KOPT-K1 (cell line): ENCODE data around the gene JAK2.
"Not testable (repeated sequence)": the region's sequence is repeated elsewhere in the genome, so short reads cannot be mapped to it uniquely, and the experiment has no call there.

Source experiments
- H3K27ac ChIP-seq: fragments of 200-600 bp; sonication (generic); 2 replicates; pipeline ENCODE4 v1.5.1; 2016; ENCODE audit warnings: antibody characterized with exemption, mild to moderate bottlenecking, low read depth, low read length; ENCODE audit not compliant: poor library complexity, severe bottlenecking
- H3K36me3 ChIP-seq: fragments of 200-600 bp; sonication (generic); 2 replicates; pipeline ENCODE4 v1.5.1; 2017; ENCODE audit warnings: antibody characterized with exemption, mild to moderate bottlenecking, low read length, moderate library complexity; ENCODE audit not compliant: insufficient read depth
- H3K9me3 ChIP-seq: fragments of 200-600 bp; sonication (generic); 2 replicates; pipeline ENCODE4 v1.5.1; 2017; ENCODE audit warnings: antibody characterized with exemption, low read length, mild to moderate bottlenecking; ENCODE audit not compliant: insufficient read depth, poor library complexity, severe bottlenecking

The JAK2 gene

GRCh38 chr9:4984621-4985385, at the start of gene JAK2:
Gene JAK2, plus strand, starts transcription at chr9:4985272. Its CDS starts 36,716 bp downstream, at chr9:5021988.
- Histone ChIP-seq H3K36me3 (no peaks in the 10 kb centered on the region), H3K27ac (peak within 1 kb of the TSS; percentile 79), H3K9me3 (no peaks in the 10 kb centered on the region)

- no peaks in the 10 kb centered on the region for H3K9me3 ChIP-seq
- no peaks in the 10 kb centered on the region for H3K36me3 ChIP-seq
- H3K27ac ChIP-seq, result peak overlapping the region; percentile 31
Observed at GRCh38 chr9:4936277-4936676, 48.8 kb upstream of the JAK2 start.

- Histone ChIP-seq H3K27ac (peak overlapping the region; percentile 10), H3K36me3 (no peaks in the 10 kb centered on the region), H3K9me3 (no peaks in the 10 kb centered on the region)
Observed at GRCh38 chr9:4936823-4937222, 48.2 kb upstream of the JAK2 start.

DNA sequence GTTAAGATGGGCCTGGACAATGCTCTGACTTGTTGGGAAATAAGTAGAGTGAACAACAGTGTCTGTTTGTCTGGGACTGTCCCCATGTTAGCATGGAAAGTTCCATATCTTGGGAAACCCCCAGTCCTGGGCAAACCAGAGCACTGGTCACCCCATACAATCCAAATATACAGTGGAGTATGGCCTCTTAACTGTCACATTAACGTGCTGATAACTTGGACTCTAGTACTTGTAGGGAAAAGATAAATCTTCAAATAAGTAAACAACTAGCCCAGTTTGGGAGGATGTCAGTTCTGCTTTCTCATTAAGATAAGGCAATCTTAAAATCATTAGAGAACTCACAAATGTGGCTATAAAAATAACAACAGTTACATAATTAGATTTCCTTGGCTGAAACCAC, 47.6 kb upstream of the JAK2 start:
- Histone ChIP-seq H3K9me3 (no peaks in the 10 kb centered on the region), H3K27ac (no peak overlapping the region), H3K36me3 (no peaks in the 10 kb centered on the region)

- no peak overlapping the region for H3K27ac ChIP-seq
Observed at GRCh38 chr9:4938496-4938895, 46.6 kb upstream of the JAK2 start.

DNA sequence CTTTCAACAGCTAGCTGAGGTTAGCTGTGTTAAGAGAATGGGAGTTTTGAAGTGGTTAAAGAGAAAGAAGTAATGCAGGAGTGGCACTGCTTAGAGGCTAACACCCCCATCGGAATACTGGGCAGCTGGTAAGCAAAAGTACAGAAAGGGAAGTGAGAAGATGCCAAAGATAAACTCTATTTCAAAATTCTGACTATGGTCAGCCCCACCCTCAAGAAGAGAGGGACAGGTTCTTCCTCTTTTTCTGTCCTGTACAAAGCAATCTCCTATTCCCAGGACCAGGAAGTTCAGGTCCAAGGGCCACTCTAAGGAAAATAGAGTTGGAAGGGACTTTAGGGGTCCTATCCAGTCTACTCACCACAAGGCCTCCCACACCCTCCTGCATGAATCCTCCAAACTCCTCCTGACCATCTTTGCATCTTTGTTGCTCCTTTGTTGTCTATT, 45.9 kb upstream of the JAK2 start:
- H3K9me3 ChIP-seq, result no peaks in the 10 kb centered on the region
- no peak overlapping the region for H3K27ac ChIP-seq
- no peaks in the 10 kb centered on the region for H3K36me3 ChIP-seq

More at GRCh38 chr9:4938496-4938895, 46.6 kb upstream of the JAK2 start:
- no peaks in the 10 kb centered on the region for H3K9me3 ChIP-seq
- H3K36me3 ChIP-seq, result no peaks in the 10 kb centered on the region

GRCh38 chr9:4942042-4942691, 42.9 kb upstream of the JAK2 start:
- H3K9me3 ChIP-seq, H3K36me3 ChIP-seq, H3K27ac ChIP-seq: not testable (repeated sequence)

DNA sequence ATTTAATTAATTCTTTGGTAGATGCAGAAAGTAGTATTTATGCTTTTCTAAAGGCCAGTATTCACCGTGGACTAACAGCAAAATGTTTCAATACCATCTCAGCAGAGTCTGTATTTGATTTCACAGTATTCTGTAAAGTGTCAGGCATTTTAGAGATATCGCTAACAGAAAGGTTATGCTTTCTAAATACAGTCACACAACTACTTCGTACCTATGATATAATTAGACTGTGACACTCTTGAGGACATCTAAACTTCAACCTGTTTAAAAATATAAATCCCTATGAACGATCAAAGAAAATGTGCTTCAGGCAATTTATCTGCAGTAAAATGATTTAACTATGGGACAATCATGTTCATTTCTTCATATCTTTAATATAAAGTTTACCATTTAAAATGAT, 41.7 kb upstream of the JAK2 start:
- no peaks in the 10 kb centered on the region for H3K36me3 ChIP-seq
- H3K9me3 ChIP-seq, result no peaks in the 10 kb centered on the region
- no peak overlapping the region for H3K27ac ChIP-seq

DNA sequence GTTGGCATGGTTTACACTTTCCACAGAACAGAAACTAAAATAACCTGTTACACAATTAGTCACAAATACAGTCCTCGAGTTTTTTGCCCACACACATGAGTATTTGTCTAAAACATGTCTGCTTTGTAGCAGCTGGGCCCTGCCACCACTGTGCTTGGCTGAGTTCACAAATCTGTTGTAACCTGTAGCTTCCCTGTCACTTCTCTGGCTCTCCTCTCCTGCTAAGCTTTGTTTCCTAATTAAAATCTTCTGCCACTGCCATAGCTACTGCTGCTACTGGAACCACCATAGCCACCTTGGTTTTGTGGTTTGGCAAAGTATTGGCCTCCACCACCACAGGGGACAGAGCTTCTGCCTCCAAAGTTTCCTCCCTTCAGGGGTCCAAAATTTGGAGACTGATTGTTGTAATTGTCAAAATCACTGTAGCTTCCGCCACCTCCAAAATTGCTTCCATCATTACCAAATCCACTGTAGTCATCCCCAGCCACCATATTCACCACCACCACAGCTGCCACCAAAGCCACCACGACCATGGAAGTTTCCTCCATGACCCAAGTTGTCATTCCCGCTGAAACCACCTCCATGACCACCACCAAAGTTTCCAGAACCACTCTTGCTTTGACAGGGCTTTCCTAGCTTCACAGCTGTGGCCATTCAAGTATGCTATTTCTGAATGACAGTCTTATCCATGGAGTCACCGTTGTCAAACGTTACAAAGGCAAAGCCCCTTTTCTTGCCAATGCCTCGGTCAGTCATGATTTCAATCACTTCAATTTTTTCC, 40.5 kb upstream of the JAK2 start:
- H3K27ac ChIP-seq, H3K9me3 ChIP-seq, H3K36me3 ChIP-seq: not testable (repeated sequence)

GRCh38 chr9:4946937-4947336, 38.1 kb upstream of the JAK2 start:
- no peaks in the 10 kb centered on the region for H3K36me3 ChIP-seq
- no peak overlapping the region for H3K27ac ChIP-seq
- H3K9me3 ChIP-seq, result no peaks in the 10 kb centered on the region

DNA sequence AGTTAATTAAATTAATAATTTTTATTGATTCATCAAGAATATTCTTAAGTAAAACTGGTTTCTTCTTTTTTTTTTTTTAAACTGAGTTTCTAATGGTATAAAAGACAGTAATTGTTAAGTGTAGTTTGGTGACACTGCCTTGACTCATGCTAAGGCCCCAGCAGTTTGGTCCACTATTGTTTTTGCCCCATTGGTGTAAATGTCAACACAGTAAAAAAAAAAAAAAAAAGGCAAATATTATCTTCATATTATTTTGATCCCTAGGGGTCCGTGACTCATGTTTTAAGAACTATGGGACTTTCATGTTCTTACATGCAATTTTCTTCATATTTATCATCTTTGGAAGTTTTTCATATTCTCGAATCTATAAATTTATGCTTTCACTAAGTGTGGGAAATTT, 29.2 kb upstream of the JAK2 start:
- peaks cover 12% of the 10 kb centered on the region for H3K9me3 ChIP-seq
- H3K27ac ChIP-seq, result no peak overlapping the region
- no peaks in the 10 kb centered on the region for H3K36me3 ChIP-seq

DNA sequence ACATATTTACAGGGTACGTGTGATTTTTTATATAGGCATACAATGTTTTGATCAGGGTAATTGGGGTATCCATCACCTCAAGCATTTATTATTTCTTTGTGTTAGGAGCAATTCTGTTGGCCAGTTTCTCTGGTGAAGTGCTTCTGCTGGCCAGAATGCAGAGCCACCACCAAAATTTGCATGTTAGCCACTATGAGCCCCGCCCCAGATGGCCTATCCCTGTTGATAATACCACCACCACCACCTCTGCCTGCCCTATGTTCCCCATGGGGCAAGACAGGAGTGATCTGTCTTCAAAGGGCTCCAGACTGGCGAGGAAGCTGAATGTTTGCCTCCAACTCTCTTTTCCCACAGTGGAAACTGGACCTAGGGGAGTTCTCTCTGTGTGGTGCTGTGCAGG, 26.0 kb upstream of the JAK2 start:
- Histone ChIP-seq H3K9me3 (peaks cover 4% of the 10 kb centered on the region), H3K36me3 (no peaks in the 10 kb centered on the region), H3K27ac (no peak overlapping the region)

- H3K9me3 ChIP-seq, result peaks cover 7% of the 10 kb centered on the region
- no peaks in the 10 kb centered on the region for H3K36me3 ChIP-seq
- H3K27ac ChIP-seq, result no peak overlapping the region
Observed at GRCh38 chr9:4962085-4962484, 23.0 kb upstream of the JAK2 start.

- Histone ChIP-seq H3K36me3 (no peaks in the 10 kb centered on the region), H3K9me3 (peaks cover 7% of the 10 kb centered on the region), H3K27ac (no peak overlapping the region)
Observed at GRCh38 chr9:4964540-4964939, 20.5 kb upstream of the JAK2 start.

DNA sequence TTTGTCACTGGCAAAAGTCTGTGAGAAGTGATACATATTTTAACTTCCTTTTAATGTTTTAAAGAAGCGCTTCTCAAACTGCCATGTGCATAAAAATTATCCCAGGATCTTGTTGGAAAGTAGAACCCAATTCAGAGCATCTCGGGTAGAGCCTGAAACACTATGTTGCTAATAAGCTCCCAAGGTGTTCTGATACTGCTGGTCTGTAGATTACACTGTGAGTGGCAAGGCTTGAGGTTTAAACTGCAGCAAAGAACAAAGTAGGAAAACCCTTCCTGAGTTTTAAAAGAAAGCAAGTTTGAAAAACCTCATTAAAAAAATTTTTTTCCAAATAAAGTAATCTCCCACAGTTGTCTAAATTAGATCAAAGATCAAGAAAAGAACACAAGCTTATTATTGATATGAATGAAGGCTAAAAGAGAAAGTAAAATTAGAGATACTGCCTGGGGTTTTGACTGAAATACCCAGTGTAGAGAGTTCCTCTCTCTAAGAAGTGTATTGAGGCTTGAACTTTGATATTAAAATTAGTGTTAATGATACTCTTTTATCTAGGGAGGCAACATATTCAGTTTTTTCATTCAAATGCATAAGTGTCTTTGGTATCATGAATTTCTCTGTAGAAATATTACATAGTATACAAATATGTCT, 19.8 kb upstream of the JAK2 start:
- Histone ChIP-seq H3K9me3 (peaks cover 7% of the 10 kb centered on the region), H3K27ac (no peak overlapping the region)

More for the DNA sequence above, 19.8 kb upstream of the JAK2 start:
- no peaks in the 10 kb centered on the region for H3K36me3 ChIP-seq
